IMR-90 (cell line): ENCODE data around the gene CMIP. TPM values are rescaled to one million over a fixed set of nuclear protein-coding genes. Genes with fewer than 3 reads are reported as not detected.

Experiments used
- ATAC-seq: fragments of 200-7000 bp; cut with Tn5 transposase; 2 replicates; pipeline ENCODE4 v1.9.1; 2020; ENCODE audit warnings: low read depth, mild to moderate bottlenecking, moderate library complexity
- BruUV-seq: library from RNA; stranded (reverse); fragments of 400-500 nt; replicated peaks from 2 replicates; lab custom pipeline; 2021; lab: Mats Ljungman, UMichigan
- CTCF ChIA-PET: fragments of 300-600 bp; formaldehyde crosslinking; extraction: SDS; loops from one replicate; lab custom pipeline; 2021; ENCODE audit warnings: antibody characterized with exemption; lab: Yijun Ruan, JAX
- POLR2A ChIA-PET: fragments of 300-600 bp; sonication (Branson Sonifier 250); formaldehyde crosslinking; loops from one replicate; lab custom pipeline; 2022; ENCODE audit warnings: antibody characterized with exemption; ENCODE audit not compliant: unreplicated experiment; lab: Charles Lee
- DNase-seq: peaks from one replicate; pipeline ENCODE4 v3.0.0; 2013
- H2AFZ ChIP-seq: replicated peaks from 2 replicates; pipeline ENCODE3; 2013; ENCODE audit warnings: low read length, mild to moderate bottlenecking; ENCODE audit not compliant: poor library complexity
- H2AK5ac ChIP-seq: 2 replicates; pipeline ENCODE4 v1.6.1; 2013; ENCODE audit warnings: low read depth, low read length, inconsistent platforms
- H2AK9ac ChIP-seq: replicated peaks from 2 replicates; pipeline ENCODE3; 2013; ENCODE audit warnings: mild to moderate bottlenecking, low read depth, low read length, moderate library complexity; ENCODE audit not compliant: poor library complexity
- H2BK120ac ChIP-seq: 2 replicates; pipeline ENCODE4 v1.6.1; 2013; ENCODE audit warnings: low read depth, low read length, inconsistent platforms
- H2BK15ac ChIP-seq: 3 replicates; pipeline ENCODE4 v1.6.1; 2013; ENCODE audit warnings: low read depth, low read length, inconsistent platforms
- H2BK20ac ChIP-seq: 2 replicates; pipeline ENCODE4 v1.6.1; 2013; ENCODE audit warnings: low read depth, mild to moderate bottlenecking, inconsistent platforms, low read length, moderate library complexity
- H2BK5ac ChIP-seq: 2 replicates; pipeline ENCODE4 v1.6.1; 2013; ENCODE audit warnings: mild to moderate bottlenecking, low read depth, low read length, inconsistent platforms; ENCODE audit not compliant: poor library complexity, severe bottlenecking
- H3K14ac ChIP-seq: replicated peaks from 2 replicates; pipeline ENCODE4 v1.6.1; 2013; ENCODE audit warnings: low read depth, low read length, inconsistent platforms
- H3K18ac ChIP-seq: 2 replicates; pipeline ENCODE4 v1.6.1; 2013; ENCODE audit warnings: low read depth, low read length, control low read depth
- H3K23ac ChIP-seq: 2 replicates; pipeline ENCODE4 v1.6.1; 2013; ENCODE audit warnings: low read depth, low read length, inconsistent platforms
- H3K27ac ChIP-seq: 2 replicates; pipeline ENCODE4 v1.5.1; 2013; ENCODE audit warnings: mild to moderate bottlenecking, control low read depth, low read length; ENCODE audit not compliant: insufficient read depth
- H3K27me3 ChIP-seq: 2 replicates; pipeline ENCODE4 v1.6.1; 2013; ENCODE audit warnings: low read length; ENCODE audit not compliant: control insufficient read depth, insufficient read depth
- H3K36me3 ChIP-seq: 2 replicates; pipeline ENCODE4 v1.6.1; 2013; ENCODE audit warnings: low read length, mixed read lengths; ENCODE audit not compliant: control insufficient read depth, insufficient read depth
- H3K4ac ChIP-seq: 2 replicates; pipeline ENCODE4 v1.6.1; 2013; ENCODE audit warnings: low read depth, low read length, inconsistent platforms
- H3K4me1 ChIP-seq: 2 replicates; pipeline ENCODE4 v1.6.1; 2013; ENCODE audit warnings: low read length, mixed read lengths; ENCODE audit not compliant: control insufficient read depth, insufficient read depth
- H3K4me2 ChIP-seq: 2 replicates; pipeline ENCODE4 v1.6.1; 2013; ENCODE audit warnings: low read depth, mild to moderate bottlenecking, control low read depth, low read length, moderate library complexity
- H3K4me3 ChIP-seq: 2 replicates; pipeline ENCODE4 v1.5.1; 2013; ENCODE audit warnings: low read depth, mild to moderate bottlenecking, control low read depth, low read length, moderate library complexity; ENCODE audit not compliant: insufficient read depth
- H3K56ac ChIP-seq: 2 replicates; pipeline ENCODE4 v1.6.1; 2013; ENCODE audit warnings: low read length, inconsistent platforms; ENCODE audit not compliant: insufficient read depth; ENCODE audit errors: extremely low read depth
- H3K79me1 ChIP-seq, 2 experiments: 2 replicates each; pipeline ENCODE4 v1.6.1; 2013; ENCODE audit warnings: low read length in 2 of 2, inconsistent platforms in 1 of 2, low read depth in 1 of 2
- H3K9ac ChIP-seq: 2 replicates; pipeline ENCODE4 v1.6.1; 2013; ENCODE audit warnings: low read depth, low read length, control low read depth
- H3K9me1 ChIP-seq: 2 replicates; pipeline ENCODE4 v1.6.1; 2013; ENCODE audit warnings: low read length, inconsistent platforms; ENCODE audit not compliant: insufficient read depth
- H3K9me3 ChIP-seq: 2 replicates; pipeline ENCODE4 v1.6.1; 2013; ENCODE audit warnings: low read length; ENCODE audit not compliant: control insufficient read depth, insufficient read depth
- H4K20me1 ChIP-seq: 2 replicates; pipeline ENCODE4 v1.6.1; 2013; ENCODE audit warnings: low read length, inconsistent platforms; ENCODE audit not compliant: insufficient read depth
- H4K5ac ChIP-seq: 2 replicates; pipeline ENCODE4 v1.6.1; 2013; ENCODE audit warnings: mild to moderate bottlenecking, low read depth, low read length, control low read depth
- H4K8ac ChIP-seq, 2 experiments: 2 replicates each; pipeline ENCODE4 v1.6.1; 2013; ENCODE audit warnings: low read depth in 2 of 2, low read length in 2 of 2, control low read depth in 1 of 2, inconsistent platforms in 1 of 2
- H4K91ac ChIP-seq: 2 replicates; pipeline ENCODE4 v1.6.1; 2013; ENCODE audit warnings: low read depth, low read length, inconsistent platforms; ENCODE audit not compliant: insufficient read depth
- BHLHE40 ChIP-seq: fragments of 150-350 bp; IDR thresholded peaks from 2 replicates; pipeline ENCODE4 v1.6.1; 2016; ENCODE audit warnings: mild to moderate bottlenecking, low read depth, low read length
- CHD1 ChIP-seq: IDR thresholded peaks from 2 replicates; pipeline ENCODE4 v1.6.1; 2012; ENCODE audit warnings: low read depth, low read length, improper control_type of control experiment
- MAFK ChIP-seq: IDR thresholded peaks from 2 replicates; pipeline ENCODE4 v1.6.1; 2012; ENCODE audit warnings: low read depth, low read length, improper control_type of control experiment
- MAZ ChIP-seq: IDR thresholded peaks from 2 replicates; pipeline ENCODE4 v1.6.1; 2012; ENCODE audit warnings: low read depth, mild to moderate bottlenecking, low read length, improper control_type of control experiment, moderate library complexity, borderline replicate concordance
- WGBS, 2 experiments: methylation state at CpG; one replicate each; pipeline versions ENCODE4 v1.1.5 to v1.1.7; 2013; ENCODE audit warnings: missing lambda C conversion rate in 2 of 2; ENCODE audit not compliant: insufficient read length in 1 of 2; ENCODE audit errors: extremely low coverage in 2 of 2; 5-methylcytosine and 5-hydroxymethylcytosine counted together
- dilution Hi-C: fragments of 300-500 bp; cut with HindIII; formaldehyde crosslinking; loops from one replicate; pipeline ENCODE4 v1.14.3; 2018; ENCODE audit warnings: low sequenced_read_pairs; ENCODE audit not compliant: unreplicated experiment
- in situ Hi-C: fragments of 300-500 bp; cut with MboI; formaldehyde crosslinking; loops from 3 replicates; pipeline ENCODE4 v1.14.3; 2019; ENCODE audit warnings: low sequenced_read_pairs, inconsistent platforms, mixed read lengths
- intact Hi-C: fragments of 100-400 bp; cut with micrococcal nuclease; formaldehyde crosslinking; loops from 2 replicates; pipeline ENCODE4 v1.10.0; 2022
- polyA plus RNA-seq, 3 experiments: library from polyadenylated mRNA; depleted of rRNA; stranded (reverse); fragments of >200 nt; gene quantifications; 2 replicates each; pipeline ENCODE4 v1.2.3, GENCODE V29; 2012; ENCODE audit warnings: low replicate concordance in 1 of 3
- total RNA-seq: library from RNA; depleted of rRNA; stranded (reverse); fragments of >200 nt; gene quantifications from 2 replicates; pipeline ENCODE4 v1.2.3, GENCODE V29; 2012
- TF ChIP-seq, protein P1 (sequence below): fragments of 150-350 bp; IDR thresholded peaks from 2 replicates; pipeline ENCODE4 v1.6.1; 2016; ENCODE audit warnings: low read depth, mild to moderate bottlenecking, low read length, moderate library complexity, borderline replicate concordance

CMIP gene
- total and polyA plus RNA-seq, 2 of the 4 experiments (the other 2 are of a cell fraction) = 3.2 to 11.6 TPM

DNA sequence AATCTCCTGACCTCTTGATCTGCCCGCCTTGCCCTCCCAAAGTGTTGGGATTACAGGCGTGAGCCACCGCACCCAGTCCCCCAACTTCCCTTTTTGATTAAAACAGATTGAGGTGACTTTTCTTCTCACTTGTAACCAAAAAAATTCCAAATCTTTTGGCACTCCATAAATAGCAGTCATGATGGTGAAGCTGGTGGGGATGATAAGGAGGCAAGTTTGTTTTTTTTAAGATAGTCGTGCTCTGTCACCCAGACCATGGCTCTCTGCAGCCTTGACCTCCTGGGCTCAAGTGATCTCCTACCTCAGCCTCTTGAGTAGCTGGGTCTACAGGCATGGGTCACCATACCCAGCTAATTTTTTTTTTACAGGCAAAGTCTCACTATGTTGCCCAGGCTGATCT, 299.8 kb downstream of the CMIP start:
- Histone ChIP-seq H3K4me3 (no peak overlapping the region), H2AK9ac (no peak overlapping the region), H4K20me1 (no peaks in the 10 kb centered on the region), H4K5ac (no peak overlapping the region), H3K9me3 (no peaks in the 10 kb centered on the region), H3K79me1 (no peaks in the 10 kb centered on the region), H2BK15ac (no peak overlapping the region), H3K27ac (no peak overlapping the region), H2BK5ac (no peak overlapping the region), H3K4me2 (no peak overlapping the region), H3K27me3 (peaks cover 11% of the 10 kb centered on the region), H3K23ac (no peak overlapping the region), H2AFZ (no peak overlapping the region), H3K14ac (no peak overlapping the region), H4K8ac (no peak overlapping the region), H3K36me3 (no peaks in the 10 kb centered on the region), H3K18ac (no peak overlapping the region), H4K91ac (no peak overlapping the region), H2BK20ac (no peak overlapping the region), H3K4ac (no peak overlapping the region), H3K56ac (no peak overlapping the region), H3K4me1 (peaks cover 2% of the 10 kb centered on the region; the same call in 1 of the 2 replicates), H2AK5ac (no peak overlapping the region), H3K9me1 (no peaks in the 10 kb centered on the region), H2BK120ac (no peak overlapping the region), H3K9ac (no peak overlapping the region)
- ChIA-PET POLR2A (no interaction called here), CTCF (no interaction called here)
- no peak for ATAC-seq
- in situ Hi-C loops = loop anchor here (25.0 kb wide), 2 partner anchors 707 to 1557 kb away; partner anchors contain the start of gene ATMIN
- TF ChIP-seq, protein P1, sequence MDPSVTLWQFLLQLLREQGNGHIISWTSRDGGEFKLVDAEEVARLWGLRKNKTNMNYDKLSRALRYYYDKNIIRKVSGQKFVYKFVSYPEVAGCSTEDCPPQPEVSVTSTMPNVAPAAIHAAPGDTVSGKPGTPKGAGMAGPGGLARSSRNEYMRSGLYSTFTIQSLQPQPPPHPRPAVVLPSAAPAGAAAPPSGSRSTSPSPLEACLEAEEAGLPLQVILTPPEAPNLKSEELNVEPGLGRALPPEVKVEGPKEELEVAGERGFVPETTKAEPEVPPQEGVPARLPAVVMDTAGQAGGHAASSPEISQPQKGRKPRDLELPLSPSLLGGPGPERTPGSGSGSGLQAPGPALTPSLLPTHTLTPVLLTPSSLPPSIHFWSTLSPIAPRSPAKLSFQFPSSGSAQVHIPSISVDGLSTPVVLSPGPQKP = no peak
- no peak for TF ChIP-seq MAFK
- TF ChIP-seq BHLHE40 = no peak
- TF ChIP-seq MAZ = no peak
- TF ChIP-seq CHD1 = no peak
- WGBS, 2 experiments = no CpG with 5 or more reads among the region's 4 CpGs
- intact Hi-C loops = no loop called here
- dilution Hi-C loops = no loop called here
- no peak for DNase-seq
- BruUV-seq = no TSS peak
